D721Med (cell line): Measurements from ENCODE around the gene SPEN.

Experiments used
- DNase-seq: peaks from one replicate; pipeline ENCODE4 v3.0.0; 2011; ENCODE audit warnings: low spot score; ENCODE audit not compliant: insufficient read length
- FAIRE-seq: peaks from 2 replicates; lab custom pipeline; 2011; peaks lifted over from hg19 to GRCh38; lab: Jason Lieb, UNC
- TF ChIP-seq, protein P1 (sequence below): IDR thresholded peaks from 2 replicates; pipeline ENCODE4 v1.5.1; 2012; ENCODE audit warnings: mild to moderate bottlenecking, control low read depth; ENCODE audit not compliant: insufficient read depth; ENCODE audit errors: missing control alignments

SPEN gene, protein sequence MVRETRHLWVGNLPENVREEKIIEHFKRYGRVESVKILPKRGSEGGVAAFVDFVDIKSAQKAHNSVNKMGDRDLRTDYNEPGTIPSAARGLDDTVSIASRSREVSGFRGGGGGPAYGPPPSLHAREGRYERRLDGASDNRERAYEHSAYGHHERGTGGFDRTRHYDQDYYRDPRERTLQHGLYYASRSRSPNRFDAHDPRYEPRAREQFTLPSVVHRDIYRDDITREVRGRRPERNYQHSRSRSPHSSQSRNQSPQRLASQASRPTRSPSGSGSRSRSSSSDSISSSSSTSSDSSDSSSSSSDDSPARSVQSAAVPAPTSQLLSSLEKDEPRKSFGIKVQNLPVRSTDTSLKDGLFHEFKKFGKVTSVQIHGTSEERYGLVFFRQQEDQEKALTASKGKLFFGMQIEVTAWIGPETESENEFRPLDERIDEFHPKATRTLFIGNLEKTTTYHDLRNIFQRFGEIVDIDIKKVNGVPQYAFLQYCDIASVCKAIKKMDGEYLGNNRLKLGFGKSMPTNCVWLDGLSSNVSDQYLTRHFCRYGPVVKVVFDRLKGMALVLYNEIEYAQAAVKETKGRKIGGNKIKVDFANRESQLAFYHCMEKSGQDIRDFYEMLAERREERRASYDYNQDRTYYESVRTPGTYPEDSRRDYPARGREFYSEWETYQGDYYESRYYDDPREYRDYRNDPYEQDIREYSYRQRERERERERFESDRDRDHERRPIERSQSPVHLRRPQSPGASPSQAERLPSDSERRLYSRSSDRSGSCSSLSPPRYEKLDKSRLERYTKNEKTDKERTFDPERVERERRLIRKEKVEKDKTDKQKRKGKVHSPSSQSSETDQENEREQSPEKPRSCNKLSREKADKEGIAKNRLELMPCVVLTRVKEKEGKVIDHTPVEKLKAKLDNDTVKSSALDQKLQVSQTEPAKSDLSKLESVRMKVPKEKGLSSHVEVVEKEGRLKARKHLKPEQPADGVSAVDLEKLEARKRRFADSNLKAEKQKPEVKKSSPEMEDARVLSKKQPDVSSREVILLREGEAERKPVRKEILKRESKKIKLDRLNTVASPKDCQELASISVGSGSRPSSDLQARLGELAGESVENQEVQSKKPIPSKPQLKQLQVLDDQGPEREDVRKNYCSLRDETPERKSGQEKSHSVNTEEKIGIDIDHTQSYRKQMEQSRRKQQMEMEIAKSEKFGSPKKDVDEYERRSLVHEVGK (N-terminal part only)

DNA sequence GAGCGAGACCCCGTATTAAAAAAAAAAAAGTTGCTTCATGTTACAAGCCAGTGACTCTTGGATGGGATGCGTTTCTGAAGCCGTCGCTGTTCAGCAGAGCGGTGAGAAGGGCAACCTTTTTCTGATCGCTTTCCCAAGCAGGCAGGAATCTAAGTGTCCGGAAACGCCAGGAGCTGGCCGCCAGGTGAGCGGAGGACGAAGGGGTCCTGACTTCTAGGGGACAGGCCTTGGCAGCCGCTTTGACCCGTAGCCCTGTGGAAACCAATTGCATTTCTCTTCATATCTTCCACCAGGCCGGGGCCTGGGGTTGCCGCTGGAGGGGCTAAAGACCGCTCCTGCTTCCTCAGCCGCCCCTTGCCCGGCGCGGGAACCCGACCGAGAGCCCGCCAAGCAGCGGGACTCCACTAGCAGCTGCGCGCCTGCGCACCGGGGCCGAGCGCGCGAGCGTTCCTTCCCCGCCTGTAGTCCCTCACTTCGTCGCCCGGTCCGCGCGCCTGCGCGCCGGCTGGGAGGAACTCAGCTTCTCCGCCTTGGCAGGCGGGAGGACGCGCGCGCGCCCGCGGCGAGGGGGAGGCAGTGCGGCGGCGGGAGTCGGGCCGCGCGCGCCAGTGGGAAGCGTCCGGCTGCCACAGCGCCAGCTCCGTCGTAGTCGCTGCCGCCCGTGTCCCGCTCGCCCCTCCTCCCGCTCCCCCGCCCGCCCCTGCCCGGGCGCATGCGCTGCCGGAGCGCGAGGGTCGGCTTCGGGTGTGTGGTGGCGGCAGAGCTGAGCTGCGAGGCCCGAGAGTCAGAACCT lies at the start of gene SPEN:
TSS of gene SPEN (plus strand) at position 608 of the 793 bp plus-strand sequence. CDS start 361 bp downstream, outside the sequence.
- FAIRE-seq, result no peak
- no peak for DNase-seq
- TF ChIP-seq, protein P1, sequence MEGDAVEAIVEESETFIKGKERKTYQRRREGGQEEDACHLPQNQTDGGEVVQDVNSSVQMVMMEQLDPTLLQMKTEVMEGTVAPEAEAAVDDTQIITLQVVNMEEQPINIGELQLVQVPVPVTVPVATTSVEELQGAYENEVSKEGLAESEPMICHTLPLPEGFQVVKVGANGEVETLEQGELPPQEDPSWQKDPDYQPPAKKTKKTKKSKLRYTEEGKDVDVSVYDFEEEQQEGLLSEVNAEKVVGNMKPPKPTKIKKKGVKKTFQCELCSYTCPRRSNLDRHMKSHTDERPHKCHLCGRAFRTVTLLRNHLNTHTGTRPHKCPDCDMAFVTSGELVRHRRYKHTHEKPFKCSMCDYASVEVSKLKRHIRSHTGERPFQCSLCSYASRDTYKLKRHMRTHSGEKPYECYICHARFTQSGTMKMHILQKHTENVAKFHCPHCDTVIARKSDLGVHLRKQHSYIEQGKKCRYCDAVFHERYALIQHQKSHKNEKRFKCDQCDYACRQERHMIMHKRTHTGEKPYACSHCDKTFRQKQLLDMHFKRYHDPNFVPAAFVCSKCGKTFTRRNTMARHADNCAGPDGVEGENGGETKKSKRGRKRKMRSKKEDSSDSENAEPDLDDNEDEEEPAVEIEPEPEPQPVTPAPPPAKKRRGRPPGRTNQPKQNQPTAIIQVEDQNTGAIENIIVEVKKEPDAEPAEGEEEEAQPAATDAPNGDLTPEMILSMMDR, result no peak

DNA sequence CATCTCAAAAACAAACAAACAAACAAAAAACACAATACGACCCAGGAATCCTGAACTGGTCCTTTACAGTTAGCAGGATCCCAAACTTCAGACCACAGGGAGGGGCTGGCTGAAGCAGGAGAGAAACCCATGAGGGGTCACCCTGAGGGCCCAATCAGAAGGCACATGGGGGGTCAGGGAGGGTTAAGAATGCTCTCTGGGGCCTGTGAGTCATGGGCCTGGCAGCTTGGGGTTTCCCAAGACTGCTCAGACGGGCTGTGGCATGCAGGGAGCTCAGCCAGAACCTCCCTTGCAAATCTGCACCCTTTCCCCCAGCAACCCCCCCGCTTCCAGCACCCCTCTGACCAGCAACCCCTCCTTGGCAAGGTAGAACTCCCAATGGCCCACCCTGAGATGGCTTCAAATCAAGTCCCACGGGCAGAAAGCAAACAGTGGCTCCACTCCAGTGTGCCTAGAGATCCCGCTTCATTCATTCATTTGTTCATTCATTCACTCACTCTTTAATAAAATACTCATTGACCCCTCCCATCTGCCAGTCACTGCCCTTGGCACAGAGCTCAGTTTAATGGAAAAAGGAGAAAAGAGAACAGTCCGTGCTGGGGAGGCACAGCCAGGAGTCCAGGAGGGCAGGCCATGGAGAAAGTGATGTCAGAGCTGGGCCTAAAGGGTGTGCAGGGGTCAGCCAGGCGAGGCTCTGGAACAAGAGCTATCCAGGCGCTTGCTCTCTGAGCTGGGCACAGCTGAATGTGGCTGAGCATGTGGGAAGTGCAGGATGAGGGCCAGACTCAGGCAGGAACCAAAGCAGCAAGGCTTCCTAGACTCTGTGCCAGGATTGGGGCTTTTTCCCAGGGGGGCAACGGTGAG lies 48.3 kb upstream of the SPEN start:
- FAIRE-seq, result no peak
- DNase-seq, result no peak
- TF ChIP-seq, protein P1, result no peak

DNA sequence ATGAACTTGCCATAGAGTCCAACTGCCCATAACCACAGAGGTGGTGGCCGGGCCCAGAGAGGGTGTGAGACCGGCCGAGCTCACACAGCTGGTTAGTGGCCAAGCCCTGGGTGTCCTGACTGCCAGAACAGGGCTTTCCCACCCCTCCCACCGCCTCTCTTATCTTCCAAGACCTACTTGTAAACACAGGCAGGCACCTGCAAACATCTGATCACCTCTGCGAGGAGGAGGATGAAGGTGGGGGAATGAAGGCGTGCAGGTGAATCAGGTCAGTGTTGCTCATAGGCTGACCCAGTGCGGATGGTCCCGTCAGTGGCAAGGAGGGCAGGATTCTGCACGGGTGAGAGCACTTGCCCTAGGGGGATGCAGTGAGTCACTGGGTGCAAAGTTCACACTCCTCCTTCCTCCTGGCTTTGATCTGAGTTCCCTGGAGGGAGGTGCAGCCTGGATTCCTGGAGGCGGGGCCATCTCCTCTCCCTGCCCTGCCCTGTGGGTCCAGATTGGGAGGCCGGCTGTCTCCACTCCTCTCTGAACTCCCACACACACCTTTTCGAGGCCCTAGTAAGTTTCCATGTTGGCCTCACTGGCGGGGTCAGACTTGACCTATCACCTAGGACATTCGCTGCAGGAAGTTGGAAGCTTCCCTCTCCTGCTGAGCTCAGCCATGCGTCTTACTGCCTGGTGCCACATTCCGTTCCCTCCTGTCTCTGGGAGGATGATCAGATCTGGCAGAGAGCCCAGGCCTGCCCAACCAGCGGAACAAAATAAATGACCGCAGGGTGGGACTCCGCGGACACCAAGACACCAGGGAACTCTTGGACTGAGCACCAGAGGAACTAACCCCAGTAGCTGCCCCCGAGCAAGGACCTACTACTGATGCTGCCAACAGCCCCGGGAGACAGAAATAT lies 47.3 kb upstream of the SPEN start:
- DNase-seq, result no peak
- TF ChIP-seq, protein P1, result no peak

DNA sequence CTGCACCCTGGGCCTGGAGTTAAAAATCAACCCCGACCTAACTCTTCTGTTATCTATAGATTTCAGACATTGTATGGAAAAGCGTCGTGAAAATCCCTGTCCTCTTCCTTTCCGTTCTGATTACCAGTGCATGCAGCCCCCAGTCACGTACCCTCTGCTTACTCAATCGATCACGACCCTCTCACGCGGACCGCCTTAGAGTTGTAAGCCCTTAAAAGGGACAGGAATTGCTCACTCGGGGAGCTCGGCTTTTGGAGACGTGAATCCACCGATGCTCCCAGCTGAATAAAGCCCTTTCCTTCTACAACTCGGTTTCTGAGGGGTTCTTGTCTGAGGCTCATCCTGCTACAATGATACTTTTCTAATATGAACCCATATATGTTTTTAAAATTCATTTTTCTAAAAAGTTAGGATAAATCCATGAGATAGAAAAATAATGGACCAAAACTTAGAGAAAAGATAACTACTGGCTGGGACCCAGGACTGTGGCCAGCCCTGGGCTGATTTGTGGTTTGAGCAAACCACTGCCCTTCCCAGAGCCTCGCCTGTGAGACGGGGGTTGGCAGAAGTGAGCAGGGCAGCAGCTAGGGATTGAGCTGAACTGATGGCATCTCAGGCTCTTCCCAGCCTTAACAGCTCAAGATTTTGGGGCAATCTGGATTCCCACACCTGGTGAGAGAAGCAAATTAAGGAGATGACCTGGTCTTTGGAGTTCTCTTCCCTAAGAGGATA lies 45.1 kb upstream of the SPEN start:
- DNase-seq, result no peak
- TF ChIP-seq, protein P1, result no peak
- FAIRE-seq, result no peak

More for the DNA sequence above, 47.3 kb upstream of the SPEN start:
- no peak for FAIRE-seq

DNA sequence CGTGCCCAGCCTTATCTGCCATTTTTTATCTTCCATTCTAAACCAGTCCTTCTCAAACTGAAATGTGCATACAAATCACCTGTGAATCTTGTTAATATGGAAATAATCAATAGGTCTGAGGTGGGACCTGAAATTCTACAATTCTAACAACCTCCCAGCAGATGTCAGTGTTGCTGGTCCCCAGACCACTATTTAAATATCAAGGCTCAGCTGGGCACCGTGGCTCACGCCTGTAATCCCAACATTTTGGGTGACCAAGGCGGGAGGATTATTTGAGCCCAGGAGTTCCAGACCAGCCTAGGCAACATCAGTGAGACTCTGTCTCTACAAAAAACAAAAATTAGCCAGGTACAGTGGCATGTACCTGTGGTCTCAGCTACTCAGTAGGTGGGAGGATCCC lies 44.1 kb upstream of the SPEN start:
- TF ChIP-seq, protein P1, result peak; percentile 50
- DNase-seq, result no peak
- FAIRE-seq, result no peak
